Neuronal stem cell (in vitro differentiated cells): ENCODE results near the gene DCUN1D1.

Experiments used
- DNase-seq: peaks from one replicate; pipeline ENCODE4 v3.0.0-alpha.2; 2013; ENCODE audit warnings: low spot score
- H2AFZ ChIP-seq: one replicate; pipeline ENCODE4 v1.6.1; 2013; ENCODE audit warnings: mild to moderate bottlenecking, low read length, inconsistent platforms
- H2AK5ac ChIP-seq: 2 replicates; pipeline ENCODE4 v1.6.1; 2013; ENCODE audit warnings: low read depth, mild to moderate bottlenecking, inconsistent platforms, low read length, moderate library complexity, mixed read lengths
- H2BK120ac ChIP-seq: 2 replicates; pipeline ENCODE4 v1.6.1; 2013; ENCODE audit warnings: low read depth, mild to moderate bottlenecking, inconsistent platforms, low read length, moderate library complexity, mixed read lengths
- H2BK12ac ChIP-seq: one replicate; pipeline ENCODE4 v1.6.1; 2013; ENCODE audit warnings: low read length, inconsistent platforms
- H2BK15ac ChIP-seq: 2 replicates; pipeline ENCODE4 v1.6.1; 2013; ENCODE audit warnings: mild to moderate bottlenecking, low read length, inconsistent platforms, mixed read lengths
- H2BK5ac ChIP-seq: one replicate; pipeline ENCODE4 v1.6.1; 2013; ENCODE audit warnings: inconsistent platforms, mild to moderate bottlenecking, low read length, moderate library complexity
- H3K14ac ChIP-seq: one replicate; pipeline ENCODE4 v1.6.1; 2013; ENCODE audit warnings: low read length, inconsistent platforms
- H3K18ac ChIP-seq: 2 replicates; pipeline ENCODE4 v1.6.1; 2013; ENCODE audit warnings: low read length, inconsistent platforms
- H3K23ac ChIP-seq: 2 replicates; pipeline ENCODE4 v1.6.1; 2013; ENCODE audit warnings: low read depth, mild to moderate bottlenecking, mixed read lengths, low read length, inconsistent platforms; ENCODE audit not compliant: poor library complexity
- H3K27ac ChIP-seq: replicated peaks from 3 replicates; pipeline ENCODE4 v1.5.1; 2013; ENCODE audit warnings: low read length, inconsistent platforms
- H3K27me3 ChIP-seq, 3 experiments: 2 replicates each; pipeline ENCODE4 v1.6.1; 2013; ENCODE audit warnings: low read length in 3 of 3, mild to moderate bottlenecking in 2 of 3, inconsistent platforms in 1 of 3, low read depth in 1 of 3, mixed read lengths in 1 of 3, moderate library complexity in 1 of 3; ENCODE audit not compliant: control insufficient read depth in 3 of 3, insufficient read depth in 3 of 3
- H3K36me3 ChIP-seq, 2 donors: replicated peaks in 1 of 2; 2 replicates each; pipeline ENCODE4 v1.6.1; 2013; ENCODE audit warnings: low read length in 2 of 2; ENCODE audit not compliant: control insufficient read depth in 2 of 2, insufficient read depth in 2 of 2
- H3K4ac ChIP-seq: 2 replicates; pipeline ENCODE4 v1.6.1; 2013; ENCODE audit warnings: inconsistent platforms, mild to moderate bottlenecking, low read length, moderate library complexity
- H3K4me1 ChIP-seq, 2 donors: 1 replicate in 1 of 2; 2 replicates in 1 of 2; pipeline ENCODE4 v1.6.1; 2013; ENCODE audit warnings: low read length in 2 of 2, low read depth in 1 of 2; ENCODE audit not compliant: control insufficient read depth in 2 of 2, insufficient read depth in 1 of 2
- H3K4me2 ChIP-seq: one replicate; pipeline ENCODE4 v1.6.1; 2013; ENCODE audit warnings: mild to moderate bottlenecking, low read length, inconsistent platforms; ENCODE audit not compliant: insufficient read depth, poor library complexity, severe bottlenecking
- H3K4me3 ChIP-seq, 2 donors: 2 replicates each; pipeline ENCODE4 v1.5.1; 2013; ENCODE audit warnings: low read length in 2 of 2, mild to moderate bottlenecking in 2 of 2, inconsistent platforms in 1 of 2, moderate library complexity in 1 of 2
- H3K79me1 ChIP-seq: one replicate; pipeline ENCODE4 v1.6.1; 2013; ENCODE audit warnings: low read depth, mild to moderate bottlenecking, inconsistent platforms, low read length, moderate library complexity
- H3K9ac ChIP-seq: one replicate; pipeline ENCODE4 v1.6.1; 2013; ENCODE audit warnings: mild to moderate bottlenecking, low read depth, low read length, inconsistent platforms; ENCODE audit not compliant: poor library complexity
- H3K9me3 ChIP-seq, 2 donors: replicated peaks in 1 of 2; 2 replicates each; pipeline versions ENCODE3 to v1.6.1; 2013; ENCODE audit warnings: low read length in 2 of 2, mild to moderate bottlenecking in 2 of 2, inconsistent platforms in 1 of 2, low read depth in 1 of 2, mixed read lengths in 1 of 2, moderate library complexity in 1 of 2; ENCODE audit not compliant: control insufficient read depth in 2 of 2, insufficient read depth in 1 of 2
- H4K8ac ChIP-seq: one replicate; pipeline ENCODE4 v1.6.1; 2013; ENCODE audit warnings: low read depth, mild to moderate bottlenecking, inconsistent platforms, low read length, moderate library complexity
- H4K91ac ChIP-seq: one replicate; pipeline ENCODE4 v1.6.1; 2013; ENCODE audit warnings: low read length, low read depth, mild to moderate bottlenecking, inconsistent platforms; ENCODE audit not compliant: poor library complexity
- WGBS, 2 donors: extraction: QIAGEN DNeasy Blood & Tissue Kit; methylation state at CpG; one replicate each; pipeline ENCODE4 v1.1.7; 2013; ENCODE audit warnings: missing lambda C conversion rate in 2 of 2, mixed read lengths in 1 of 2; ENCODE audit not compliant: insufficient read length in 2 of 2, insufficient replicate concordance in 1 of 2; ENCODE audit errors: extremely low coverage in 2 of 2; 5-methylcytosine and 5-hydroxymethylcytosine counted together

The DCUN1D1 gene

DNA sequence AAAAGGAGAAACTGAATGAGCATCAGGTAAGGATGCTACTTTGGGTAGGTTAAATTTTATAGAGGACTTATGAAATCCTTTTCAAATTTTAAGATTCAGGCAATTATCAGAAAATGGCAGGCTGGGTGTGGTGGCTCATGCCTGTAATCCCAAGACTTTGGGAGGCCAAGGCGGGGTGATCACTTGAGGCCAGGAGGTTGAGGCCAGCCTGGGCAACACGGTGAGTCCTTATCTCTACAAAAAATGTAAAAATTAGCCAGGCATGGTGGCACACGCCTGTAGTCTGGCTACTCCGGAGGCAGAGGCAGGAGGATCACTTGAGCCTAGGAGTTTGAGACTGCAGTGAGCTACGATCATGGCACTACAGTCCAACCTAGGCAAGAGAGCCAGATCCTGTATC lies 23.1 kb downstream of the DCUN1D1 start:
- Histone ChIP-seq H3K4ac (no peak overlapping the region), H3K4me1 (peaks cover 4 to 14% of the 10 kb centered on the region in 2 donors), H3K4me3 (no peak overlapping the region), H2BK120ac (no peak overlapping the region), H2AFZ (no peak overlapping the region), H3K79me1 (no peaks in the 10 kb centered on the region), H2BK12ac (no peak overlapping the region), H3K23ac (no peak overlapping the region), H3K27ac (no peak overlapping the region), H2BK15ac (no peak overlapping the region), H3K27me3 (no peaks in the 10 kb centered on the region), H4K91ac (no peak overlapping the region), H3K18ac (no peak overlapping the region), H2BK5ac (no peak overlapping the region), H3K36me3 (peaks cover 6 to 78% of the 10 kb centered on the region in 2 donors), H3K9me3 (peaks cover 2 to 11% of the 10 kb centered on the region in 2 donors), H3K14ac (no peak overlapping the region), H3K9ac (no peak overlapping the region), H4K8ac (no peak overlapping the region), H3K4me2 (no peak overlapping the region), H2AK5ac (no peak overlapping the region)
- no CpG with 5 or more reads among the region's 5 CpGs for WGBS, 2 donors
- no peak for DNase-seq

GRCh38 chr3:182954553-182955235 lies 25.6 kb downstream of the DCUN1D1 start:
- no peak overlapping the region for H3K4me2 ChIP-seq
- no peak overlapping the region for H2BK120ac ChIP-seq
- H3K18ac ChIP-seq: no peak overlapping the region
- no peak overlapping the region for H3K14ac ChIP-seq
- no peaks in the 10 kb centered on the region for H3K27me3 ChIP-seq
- no peak overlapping the region for H3K4ac ChIP-seq
- H3K23ac ChIP-seq: no peak overlapping the region
- H4K91ac ChIP-seq: no peak overlapping the region
- no peak overlapping the region for H2BK15ac ChIP-seq
- peaks cover 2 to 8% of the 10 kb centered on the region in 2 donors for H3K4me1 ChIP-seq
- no peak overlapping the region for H2BK12ac ChIP-seq
- no peak overlapping the region for H2BK5ac ChIP-seq
- no peak overlapping the region for H3K4me3 ChIP-seq
- H3K79me1 ChIP-seq: peaks cover 1% of the 10 kb centered on the region
- H3K36me3 ChIP-seq: peaks cover 7 to 66% of the 10 kb centered on the region in 2 donors
- no peak overlapping the region for H3K9ac ChIP-seq
- no peak overlapping the region for H2AK5ac ChIP-seq
- no peak overlapping the region for H2AFZ ChIP-seq
- DNase-seq: no peak
- H3K27ac ChIP-seq: no peak overlapping the region
- H4K8ac ChIP-seq: no peak overlapping the region
- peaks cover 2 to 11% of the 10 kb centered on the region in 2 donors for H3K9me3 ChIP-seq
- no CpG with 5 or more reads among the region's 9 CpGs for WGBS, 2 donors

DNA sequence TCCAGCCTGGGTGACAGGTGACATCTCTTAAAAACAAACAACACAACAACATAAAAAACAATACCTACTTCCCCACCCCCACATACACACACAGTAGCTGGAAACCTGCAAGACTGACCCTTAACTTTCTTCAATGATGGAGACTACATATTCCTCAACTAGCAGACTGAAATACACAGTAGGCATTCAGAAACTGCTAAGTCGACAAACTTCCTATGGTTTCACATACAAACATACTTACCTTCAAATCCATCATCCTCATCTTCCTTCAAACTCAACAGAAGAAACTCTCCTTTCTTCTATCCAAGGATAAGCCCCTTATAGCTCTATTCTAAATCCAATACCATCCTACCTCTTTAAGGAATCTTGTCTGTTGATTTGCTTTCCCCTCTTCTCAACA lies 30.6 kb downstream of the DCUN1D1 start:
- peaks cover 1% of the 10 kb centered on the region for H3K79me1 ChIP-seq
- H3K9ac ChIP-seq: no peak overlapping the region
- H3K14ac ChIP-seq: no peak overlapping the region
- DNase-seq: no peak
- no peak overlapping the region for H3K18ac ChIP-seq
- H4K91ac ChIP-seq: no peak overlapping the region
- H3K27ac ChIP-seq: no peak overlapping the region
- H2AK5ac ChIP-seq: no peak overlapping the region
- no peak overlapping the region for H4K8ac ChIP-seq
- WGBS, 2 donors: 100% methylated on average over 1 of the region's 1 CpG; no CpG with 5 or more reads in 1 of the 2 donors
- H3K9me3 ChIP-seq: peaks cover 2 to 11% of the 10 kb centered on the region in 2 donors
- H2BK120ac ChIP-seq: no peak overlapping the region
- H2BK15ac ChIP-seq: no peak overlapping the region
- peaks cover 0 to 1% (median 0%) of the 10 kb centered on the region in 3 experiments for H3K27me3 ChIP-seq
- no peak overlapping the region for H3K4ac ChIP-seq
- no peak overlapping the region for H2AFZ ChIP-seq
- peaks cover 11 to 75% of the 10 kb centered on the region in 2 donors for H3K36me3 ChIP-seq
- no peak overlapping the region for H3K4me3 ChIP-seq
- H3K4me1 ChIP-seq: no peaks in the 10 kb centered on the region
- H2BK12ac ChIP-seq: no peak overlapping the region
- no peak overlapping the region for H3K4me2 ChIP-seq
- H3K23ac ChIP-seq: no peak overlapping the region
- no peak overlapping the region for H2BK5ac ChIP-seq

DNA sequence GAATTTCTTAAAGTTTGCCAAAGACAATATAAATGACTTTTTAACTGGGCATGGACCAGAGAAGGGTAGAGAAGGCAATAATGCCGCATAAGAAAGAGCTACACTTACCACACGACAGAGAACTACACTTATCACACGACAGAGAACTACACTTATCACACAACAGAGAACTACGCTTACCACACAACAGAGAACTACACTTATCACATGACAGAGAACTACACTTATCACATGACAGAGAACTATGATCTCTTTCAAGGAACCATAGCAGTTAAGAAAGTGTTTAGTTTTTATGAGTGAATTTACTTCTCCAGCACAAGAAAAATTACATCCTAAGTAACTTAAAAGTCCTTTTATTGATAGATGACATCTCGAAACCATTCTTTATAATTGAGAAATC lies 32.0 kb downstream of the DCUN1D1 start:
- Histone ChIP-seq H3K79me1 (peaks cover 1% of the 10 kb centered on the region), H3K4ac (no peak overlapping the region), H3K4me3 (no peak overlapping the region), H2BK12ac (no peak overlapping the region), H3K18ac (no peak overlapping the region), H3K4me1 (no peaks in the 10 kb centered on the region), H2AK5ac (no peak overlapping the region), H4K8ac (no peak overlapping the region), H4K91ac (no peak overlapping the region), H3K14ac (no peak overlapping the region), H3K27ac (no peak overlapping the region), H2AFZ (no peak overlapping the region), H3K27me3 (peaks cover 0 to 1% (median 0%) of the 10 kb centered on the region in 3 experiments), H3K36me3 (peaks cover 11 to 67% of the 10 kb centered on the region in 2 donors), H3K9ac (no peak overlapping the region), H2BK120ac (no peak overlapping the region), H2BK15ac (no peak overlapping the region), H3K9me3 (peaks cover 2 to 11% of the 10 kb centered on the region in 2 donors), H3K4me2 (no peak overlapping the region), H3K23ac (no peak overlapping the region), H2BK5ac (no peak overlapping the region)
- WGBS, 2 donors: no CpG with 5 or more reads among the region's 5 CpGs
- no peak for DNase-seq
